GM12878 (cell line): ENCODE measurements around the gene RBPJ. TPM values are rescaled to one million over a fixed set of nuclear protein-coding genes. Genes with fewer than 3 reads are reported as not detected.

Source experiments
- ATAC-seq: fragments of 200-7000 bp; cut with Tn5 transposase; 3 replicates; pipeline ENCODE4 v1.9.1; 2020; ENCODE audit warnings: mild to moderate bottlenecking, moderate library complexity
- BruUV-seq: library from RNA; stranded (reverse); fragments of 400-500 nt; replicated peaks from 2 replicates; lab custom pipeline; 2021; lab: Mats Ljungman, UMichigan
- CTCF ChIA-PET: fragments of 300-600 bp; sonication (Branson Sonifier 250); formaldehyde crosslinking; extraction: SDS; loops from one replicate; lab custom pipeline; 2021; ENCODE audit warnings: inconsistent platforms; lab: Yijun Ruan, JAX
- POLR2A ChIA-PET: fragments of 350-600 bp; formaldehyde crosslinking; extraction: SDS; loops from one replicate; lab custom pipeline; 2021; ENCODE audit warnings: inconsistent platforms; lab: Charles Lee
- RAD21 ChIA-PET: fragments of 300-600 bp; sonication (Branson Sonifier 250); formaldehyde crosslinking; loops from one replicate; lab custom pipeline; 2023; ENCODE audit warnings: antibody characterized with exemption; ENCODE audit not compliant: unreplicated experiment; lab: Charles Lee
- SMC1A ChIA-PET: fragments of 300-600 bp; sonication (Branson Sonifier 250); formaldehyde crosslinking; loops from one replicate; lab custom pipeline; 2023; ENCODE audit not compliant: unreplicated experiment, uncharacterized antibody; lab: Charles Lee
- DNase-seq: peaks from one replicate; pipeline ENCODE4 v3.0.0-alpha.2; 2011; ENCODE audit warnings: low read depth, low spot score
- FAIRE-seq: peaks from 3 replicates; lab custom pipeline; 2011; peaks lifted over from hg19 to GRCh38; lab: Jason Lieb, UNC
- H2AFZ ChIP-seq: 2 replicates; pipeline ENCODE4 v1.6.0; 2011; ENCODE audit warnings: low read depth, low read length, control low read depth; ENCODE audit not compliant: control insufficient read depth
- H3K27ac ChIP-seq: 2 replicates; pipeline ENCODE4 v1.5.1; 2011; ENCODE audit warnings: control low read depth; ENCODE audit not compliant: control insufficient read depth, insufficient read depth
- H3K27me3 ChIP-seq, 2 experiments: replicated peaks in 1 of 2; 2 replicates each; pipeline versions ENCODE4 v1.6.0 to v1.6.1; 2011; ENCODE audit warnings: low read length in 1 of 2; ENCODE audit not compliant: control insufficient read depth in 2 of 2, insufficient read depth in 2 of 2
- H3K36me3 ChIP-seq, 2 experiments: 2 replicates each; pipeline ENCODE4 v1.5.1; 2011; ENCODE audit warnings: low read length in 1 of 2; ENCODE audit not compliant: control insufficient read depth in 2 of 2, insufficient read depth in 2 of 2
- H3K4me1 ChIP-seq: 2 replicates; pipeline ENCODE4 v1.6.1; 2011; ENCODE audit warnings: mild to moderate bottlenecking, low read length, moderate library complexity, mixed read lengths; ENCODE audit not compliant: control insufficient read depth, insufficient read depth
- H3K4me2 ChIP-seq: 2 replicates; pipeline ENCODE4 v1.6.0; 2011; ENCODE audit warnings: control low read depth; ENCODE audit not compliant: control insufficient read depth, insufficient read depth
- H3K4me3 ChIP-seq: fragments of 200-600 bp; sonication (generic); 2 replicates; pipeline ENCODE4 v1.5.1; 2016
- H3K79me2 ChIP-seq: 2 replicates; pipeline ENCODE4 v1.6.0; 2011; ENCODE audit warnings: low read length; ENCODE audit not compliant: control insufficient read depth, insufficient read depth
- H3K9ac ChIP-seq: 2 replicates; pipeline ENCODE4 v1.8.0; 2011; ENCODE audit warnings: low read length, control low read depth, mixed read lengths; ENCODE audit not compliant: control insufficient read depth, insufficient read depth
- H3K9me3 ChIP-seq: replicated peaks from 3 replicates; pipeline ENCODE4 v1.5.1; 2011; ENCODE audit warnings: mild to moderate bottlenecking, low read length; ENCODE audit not compliant: control insufficient read depth, insufficient read depth
- H4K20me1 ChIP-seq: 2 replicates; pipeline ENCODE4 v1.6.0; 2011; ENCODE audit not compliant: control insufficient read depth, insufficient read depth
- BRCA1 ChIP-seq: IDR thresholded peaks from 2 replicates; pipeline ENCODE4 v1.6.1; 2011; ENCODE audit warnings: low read depth, low read length, improper control_type of control experiment
- CREM ChIP-seq: IDR thresholded peaks from 2 replicates; pipeline ENCODE4 v1.6.1; 2014; ENCODE audit warnings: antibody characterized with exemption, low read depth
- RUNX3 ChIP-seq: IDR thresholded peaks from 2 replicates; pipeline ENCODE4 v1.6.1; 2012; ENCODE audit warnings: low read length, inconsistent platforms
- TAF1 ChIP-seq: IDR thresholded peaks from 2 replicates; pipeline ENCODE4 v1.6.1; 2011; ENCODE audit warnings: mild to moderate bottlenecking, low read depth, low read length, borderline replicate concordance
- TARDBP ChIP-seq: IDR thresholded peaks from 2 replicates; pipeline ENCODE4 v1.6.1; 2016; ENCODE audit warnings: borderline replicate concordance
- USF1 ChIP-seq: IDR thresholded peaks from 2 replicates; pipeline ENCODE4 v1.6.1; 2011; ENCODE audit warnings: borderline replicate concordance, low read depth, mild to moderate bottlenecking, moderate library complexity, mixed read lengths, low read length; ENCODE audit not compliant: insufficient read depth; ENCODE audit errors: extremely low read length
- ZNF207 ChIP-seq: fragments of 450-650 bp; IDR thresholded peaks from 2 replicates; pipeline ENCODE4 v1.6.1; 2014; ENCODE audit warnings: antibody characterized with exemption, mild to moderate bottlenecking, borderline replicate concordance
- WGBS: methylation state at CpG from one replicate; pipeline ENCODE4 v1.1.6; 2016; ENCODE audit warnings: low lambda C conversion rate; ENCODE audit not compliant: insufficient replicate concordance, insufficient coverage; ENCODE audit errors: missing lambda C conversion rate; 5-methylcytosine and 5-hydroxymethylcytosine counted together
- in situ Hi-C: fragments of 300-500 bp; cut with MboI; formaldehyde crosslinking; loops from 9 replicates; pipeline ENCODE4 v1.14.3; 2018; ENCODE audit warnings: mixed read lengths
- intact Hi-C: fragments of 100-400 bp; cut with micrococcal nuclease; formaldehyde crosslinking; loops from one replicate; pipeline ENCODE4 v1.14.2; 2022; ENCODE audit not compliant: unreplicated experiment
- polyA plus RNA-seq, 11 experiments: library from polyadenylated mRNA; depleted of rRNA in 4 of 11; unstranded in 6 of 11; stranded (reverse) in 5 of 11; fragments of >200 nt; fragmentation: Nextera tagmentation in 4 of 11; fragmentation: Illumina TruSeq in 1 of 11; extraction: Ambion mirVana in 4 of 11; extraction: Trizol in 1 of 11; gene quantifications; 1 replicate in 1 of 11; 2 replicates in 10 of 11; pipeline versions ENCODE4 v1.2.1 to v1.2.3, GENCODE V29; 2011 to 2016; ENCODE audit warnings: inconsistent platforms in 2 of 11, missing spikeins in 2 of 11, low read depth in 1 of 11
- total RNA-seq, 4 experiments: library from RNA; depleted of rRNA in 3 of 4; stranded (reverse); fragments of >200 nt in 3 of 4; fragmentation: Illumina TruSeq in 1 of 4; extraction: Trizol in 1 of 4; gene quantifications; 2 replicates each; pipeline versions ENCODE4 v1.2.1 to v1.2.3, GENCODE V29; 2013 to 2021
- TF ChIP-seq, protein P1 (sequence below): fragments of 450-650 bp; conservative IDR thresholded peaks from 2 replicates; pipeline ENCODE4 v1.6.1; 2017; ENCODE audit warnings: mild to moderate bottlenecking, moderate library complexity

Gene RBPJ
- total and polyA plus RNA-seq, 10 of the 15 experiments (the other 5 are each of a cell fraction or from before 2014, with no cell fraction given): 24.5 to 87.6 (median 41.6) TPM

- Histone ChIP-seq H2AFZ (no peak overlapping the region), H3K36me3 (no peaks in the 10 kb centered on the region), H3K4me3 (no peak overlapping the region), H4K20me1 (no peaks in the 10 kb centered on the region), H3K9me3 (no peaks in the 10 kb centered on the region), H3K27me3 (no peaks in the 10 kb centered on the region; a peak in 1 of 4 replicates), H3K27ac (no peak overlapping the region), H3K4me1 (no peaks in the 10 kb centered on the region), H3K9ac (no peak overlapping the region), H3K79me2 (no peaks in the 10 kb centered on the region), H3K4me2 (no peak overlapping the region)
- ATAC-seq (no peak), DNase-seq (no peak), FAIRE-seq (no peak)
- TF ChIP-seq ZNF207: no peak
- TF ChIP-seq, protein P1, sequence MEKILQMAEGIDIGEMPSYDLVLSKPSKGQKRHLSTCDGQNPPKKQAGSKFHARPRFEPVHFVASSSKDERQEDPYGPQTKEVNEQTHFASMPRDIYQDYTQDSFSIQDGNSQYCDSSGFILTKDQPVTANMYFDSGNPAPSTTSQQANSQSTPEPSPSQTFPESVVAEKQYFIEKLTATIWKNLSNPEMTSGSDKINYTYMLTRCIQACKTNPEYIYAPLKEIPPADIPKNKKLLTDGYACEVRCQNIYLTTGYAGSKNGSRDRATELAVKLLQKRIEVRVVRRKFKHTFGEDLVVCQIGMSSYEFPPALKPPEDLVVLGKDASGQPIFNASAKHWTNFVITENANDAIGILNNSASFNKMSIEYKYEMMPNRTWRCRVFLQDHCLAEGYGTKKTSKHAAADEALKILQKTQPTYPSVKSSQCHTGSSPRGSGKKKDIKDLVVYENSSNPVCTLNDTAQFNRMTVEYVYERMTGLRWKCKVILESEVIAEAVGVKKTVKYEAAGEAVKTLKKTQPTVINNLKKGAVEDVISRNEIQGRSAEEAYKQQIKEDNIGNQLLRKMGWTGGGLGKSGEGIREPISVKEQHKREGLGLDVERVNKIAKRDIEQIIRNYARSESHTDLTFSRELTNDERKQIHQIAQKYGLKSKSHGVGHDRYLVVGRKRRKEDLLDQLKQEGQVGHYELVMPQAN: no peak
- TF ChIP-seq TARDBP: no peak
- no peak for TF ChIP-seq CREM
- no peak for TF ChIP-seq BRCA1
- no peak for TF ChIP-seq RUNX3
- no peak for TF ChIP-seq USF1
- no peak for TF ChIP-seq TAF1
- BruUV-seq: no TSS peak
- intact Hi-C loops (no loop called here), in situ Hi-C loops (no loop called here)
- 0% methylated on average over 3 of the region's 3 CpGs for WGBS
- RAD21 ChIA-PET: no interaction called here
- POLR2A ChIA-PET: interaction anchor here (0.7 kb wide), 1 partner anchor 244 kb away, joined by 3 read pairs; no protein-coding TSS in a partner anchor
- SMC1A ChIA-PET: no interaction called here
- CTCF ChIA-PET: interaction anchor here (0.5 to 1.0 kb wide), 4 partner anchors 12 to 535 kb away, joined by 3 read pairs; no protein-coding TSS in a partner anchor
Observed at GRCh38 chr4:26474551-26474950, 153.7 kb downstream of the RBPJ start.
